GM18951 (cell line): ENCODE results near the gene ANKRD23.

Experiments
- POLR2A ChIP-seq: IDR thresholded peaks from 4 replicates; pipeline ENCODE4 v1.6.1; 2011; ENCODE audit warnings: mild to moderate bottlenecking; ENCODE audit not compliant: insufficient read length, insufficient read depth; ENCODE audit errors: extremely low read depth
- in situ Hi-C: fragments of 300-500 bp; cut with MboI; formaldehyde crosslinking; loops from one replicate; pipeline ENCODE4 v1.12.0; 2022; ENCODE audit warnings: low sequenced_read_pairs, mixed read lengths, inconsistent platforms; ENCODE audit not compliant: unreplicated experiment

Gene ANKRD23

DNA sequence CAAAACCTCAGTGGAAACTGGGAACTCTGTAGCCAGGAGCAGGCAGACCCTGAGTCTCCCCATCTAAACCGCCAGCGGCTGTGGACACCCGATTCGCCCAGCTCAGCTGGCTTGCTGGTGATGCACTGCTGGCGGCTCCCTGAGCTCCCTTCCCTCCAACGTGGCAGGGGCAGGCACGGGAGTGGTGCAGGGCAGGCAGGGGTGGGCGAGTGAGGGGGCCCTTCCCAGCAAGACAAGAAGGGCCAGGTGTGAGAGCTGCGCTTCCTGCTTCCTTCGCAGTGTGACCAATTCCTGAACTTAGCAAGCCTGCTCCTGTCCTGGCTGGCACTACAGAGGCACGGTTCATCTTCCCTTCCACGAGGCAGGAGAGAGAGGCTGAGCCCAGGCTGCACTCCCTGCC is 38.4 kb upstream of the ANKRD23 start:
- TF ChIP-seq POLR2A, result no peak
- in situ Hi-C loops, result no loop called here

DNA sequence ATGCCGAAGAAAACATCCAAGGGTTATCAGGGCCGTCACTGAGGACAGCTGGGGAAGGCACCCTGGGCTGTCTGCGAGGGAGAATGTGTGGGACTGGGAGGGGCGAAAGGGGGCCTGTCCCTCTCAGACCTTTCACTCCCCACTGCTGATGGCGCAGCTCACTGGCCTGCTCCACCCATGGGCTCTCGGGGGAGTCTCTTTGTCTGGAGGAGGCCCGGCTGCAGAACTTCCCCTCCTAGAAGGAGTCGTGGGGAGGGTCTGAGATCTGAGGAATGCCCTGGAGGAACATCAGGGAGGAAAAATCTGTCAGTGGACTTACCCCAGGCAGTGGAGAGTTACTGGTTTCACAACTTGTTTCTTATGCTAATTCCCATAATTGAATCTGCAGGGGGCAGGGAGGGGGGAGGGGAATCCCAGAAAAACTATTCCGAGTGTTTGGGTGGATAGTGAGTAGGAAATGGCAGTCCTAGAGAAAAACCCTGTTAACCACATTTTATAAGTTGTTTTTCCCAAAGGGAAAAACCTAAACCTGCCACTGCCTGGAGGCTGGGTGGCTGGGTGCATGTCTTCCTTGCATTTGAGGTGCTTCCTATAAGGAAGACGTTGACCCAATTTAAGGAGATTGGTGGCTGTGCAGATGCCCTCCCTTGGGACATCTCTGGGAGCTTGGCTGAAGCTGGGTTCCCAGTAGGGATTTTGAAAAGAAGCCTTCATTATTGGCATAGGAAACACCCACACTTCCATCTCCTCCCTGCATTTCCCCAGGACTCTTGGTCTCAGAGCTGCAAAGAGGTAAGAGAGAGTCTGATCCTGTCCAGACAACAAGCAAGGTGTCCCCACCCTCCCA is 37.8 kb upstream of the ANKRD23 start:
- in situ Hi-C loops, result no loop called here
- TF ChIP-seq POLR2A, result no peak

DNA sequence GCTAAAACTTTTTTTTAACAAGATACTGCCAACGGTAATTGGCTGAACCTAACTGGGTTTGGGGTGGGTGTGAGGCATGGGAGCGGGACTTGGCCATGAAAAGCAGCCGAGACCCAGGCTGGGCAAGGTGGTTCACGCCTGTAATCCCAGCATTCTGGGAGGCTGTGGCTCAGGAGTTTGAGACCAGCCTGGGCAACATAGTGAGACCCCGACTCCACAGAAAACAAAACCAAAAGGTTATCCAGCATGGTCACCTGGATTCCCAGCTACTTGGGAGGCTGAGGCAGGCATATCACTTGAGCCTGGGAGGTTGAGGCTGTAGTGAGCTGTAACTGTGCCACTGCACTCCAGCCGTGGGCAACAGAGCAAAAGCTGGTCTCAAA is 37.1 kb upstream of the ANKRD23 start:
- TF ChIP-seq POLR2A, result no peak
- in situ Hi-C loops, result no loop called here

DNA sequence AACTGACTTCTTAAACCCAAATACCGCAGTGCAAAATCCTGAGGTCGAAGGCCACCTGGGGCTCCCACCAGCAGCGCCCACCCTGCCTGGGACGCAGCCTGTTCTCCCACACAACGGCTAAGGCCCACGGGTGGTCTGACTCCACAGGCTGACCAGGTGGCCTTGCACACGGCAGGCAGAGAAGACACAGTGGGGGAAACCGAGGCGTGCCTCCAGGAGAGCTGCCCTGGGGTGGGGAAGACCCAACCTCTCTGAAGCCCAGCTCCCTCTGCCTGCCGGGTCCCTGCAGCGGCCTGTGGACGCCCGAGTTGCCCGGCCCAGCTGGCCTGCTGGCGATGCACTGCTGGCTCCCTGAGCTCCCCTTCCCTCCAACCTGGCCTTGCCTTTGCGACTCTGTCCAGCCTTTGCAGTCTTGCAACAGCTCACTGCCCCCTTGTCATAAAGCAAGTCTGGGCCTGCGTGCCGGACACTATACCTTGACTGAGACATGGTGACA is 35.8 kb upstream of the ANKRD23 start:
- in situ Hi-C loops, result loop anchor here (5.0 kb wide), 1 partner anchor 83 kb away; no protein-coding TSS in a partner anchor
- no peak for TF ChIP-seq POLR2A

DNA sequence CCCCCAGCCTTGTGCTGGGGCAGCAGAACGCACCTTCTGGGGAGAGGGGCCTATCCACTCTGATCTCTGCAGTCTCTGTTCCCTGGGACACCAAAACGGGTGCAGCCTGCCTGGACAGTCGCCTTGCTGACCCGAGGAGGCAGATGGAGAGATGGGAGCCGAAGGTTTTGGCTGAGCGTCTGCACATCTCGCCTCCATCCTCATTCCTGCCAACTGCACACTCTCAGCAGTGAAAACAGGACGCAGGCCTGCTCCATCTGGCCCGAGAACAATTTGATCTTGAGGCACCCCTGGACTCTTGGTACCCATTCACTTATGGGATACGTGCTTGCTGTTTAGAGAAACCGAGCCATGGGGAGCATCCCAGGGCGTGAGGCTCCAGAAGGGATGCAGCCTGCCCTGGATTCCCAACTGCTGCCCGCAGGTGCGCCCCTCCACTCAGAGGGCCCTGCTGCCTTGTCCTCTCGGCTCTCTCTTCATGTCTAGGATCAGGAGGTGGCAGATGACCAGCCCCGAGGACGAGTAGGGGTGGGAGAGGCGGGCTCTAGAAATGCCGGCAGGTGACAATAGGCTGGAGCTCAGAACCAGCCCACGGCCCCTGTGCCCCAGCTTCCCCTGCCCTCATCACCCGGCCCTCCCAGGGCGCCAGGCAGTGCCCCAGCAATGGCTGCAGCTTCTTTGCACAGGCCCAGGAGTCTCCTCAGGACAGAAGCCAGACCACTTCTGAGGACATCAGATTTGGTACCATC is 35.1 kb upstream of the ANKRD23 start:
- no peak for TF ChIP-seq POLR2A
- in situ Hi-C loops, result loop anchor here (5.0 kb wide), 1 partner anchor 83 kb away; no protein-coding TSS in a partner anchor

DNA sequence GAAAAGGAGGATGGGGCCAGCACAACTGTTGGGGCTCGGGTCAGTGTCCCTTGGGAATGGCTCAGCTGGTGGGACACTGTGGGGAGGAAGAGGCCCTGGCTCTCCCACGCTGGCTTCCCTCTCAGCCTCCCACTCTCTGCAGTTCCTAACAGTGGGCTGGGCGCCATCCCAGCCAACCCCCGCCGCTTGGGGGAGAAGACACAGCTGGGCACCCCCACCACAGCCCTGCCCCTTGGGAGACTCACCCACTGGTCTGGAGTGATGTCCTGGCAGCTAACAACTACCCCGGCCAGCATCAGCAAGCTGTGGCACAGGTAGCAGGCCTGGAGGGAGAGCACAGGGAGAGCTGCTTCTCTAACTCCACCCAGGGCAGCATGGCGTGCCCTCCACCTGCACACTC is 34.4 kb upstream of the ANKRD23 start:
- no peak for TF ChIP-seq POLR2A
- in situ Hi-C loops, result loop anchor here (5.0 kb wide), 1 partner anchor 84 kb away; no protein-coding TSS in a partner anchor

DNA sequence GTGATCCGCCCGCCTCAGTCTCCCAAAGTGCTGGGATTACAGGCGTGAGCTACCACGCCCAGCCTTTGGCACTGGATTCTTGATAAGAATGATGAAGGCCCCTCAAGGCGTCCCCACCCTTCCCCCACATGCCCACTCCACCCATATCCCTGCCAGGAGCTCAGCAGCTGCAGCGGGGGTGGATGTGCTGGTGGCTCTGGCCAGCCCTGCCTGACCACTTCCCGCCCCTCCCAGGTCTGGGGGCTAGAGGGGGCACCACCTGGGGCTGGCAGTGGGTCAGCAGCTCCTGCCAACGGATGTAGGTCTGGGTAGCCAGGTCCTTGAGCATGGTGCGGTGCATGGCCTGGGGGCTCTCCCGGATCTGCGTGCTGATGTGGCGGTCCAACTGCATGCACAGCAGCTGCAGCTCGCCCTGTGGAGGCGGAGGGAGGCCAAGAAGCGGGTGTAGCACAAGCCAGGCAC is 33.8 kb upstream of the ANKRD23 start:
- in situ Hi-C loops, result loop anchor here (5.0 kb wide), 1 partner anchor 85 kb away; no protein-coding TSS in a partner anchor
- TF ChIP-seq POLR2A, result no peak

DNA sequence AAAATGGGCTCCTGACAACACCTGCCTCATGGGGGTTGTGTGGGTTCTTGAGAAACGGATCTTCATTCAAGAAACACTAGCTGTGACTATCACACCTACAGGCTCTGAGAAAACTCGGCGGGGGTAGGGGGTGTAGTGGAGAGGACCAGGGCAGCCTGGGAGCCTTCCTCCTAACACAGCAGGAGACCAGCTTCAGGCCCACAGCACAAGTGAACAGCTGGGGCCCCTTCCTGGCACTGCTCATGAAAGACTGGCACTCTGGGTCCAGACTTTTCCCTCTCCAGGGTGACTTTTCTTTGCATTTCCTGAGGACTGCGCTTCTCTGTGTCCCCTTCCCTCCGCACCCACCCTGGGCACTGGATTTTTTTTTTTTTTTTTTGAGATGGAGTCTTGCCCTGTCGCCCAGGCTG is 33.2 kb upstream of the ANKRD23 start:
- in situ Hi-C loops, result loop anchor here (5.0 kb wide), 1 partner anchor 85 kb away; no protein-coding TSS in a partner anchor
- no peak for TF ChIP-seq POLR2A

DNA sequence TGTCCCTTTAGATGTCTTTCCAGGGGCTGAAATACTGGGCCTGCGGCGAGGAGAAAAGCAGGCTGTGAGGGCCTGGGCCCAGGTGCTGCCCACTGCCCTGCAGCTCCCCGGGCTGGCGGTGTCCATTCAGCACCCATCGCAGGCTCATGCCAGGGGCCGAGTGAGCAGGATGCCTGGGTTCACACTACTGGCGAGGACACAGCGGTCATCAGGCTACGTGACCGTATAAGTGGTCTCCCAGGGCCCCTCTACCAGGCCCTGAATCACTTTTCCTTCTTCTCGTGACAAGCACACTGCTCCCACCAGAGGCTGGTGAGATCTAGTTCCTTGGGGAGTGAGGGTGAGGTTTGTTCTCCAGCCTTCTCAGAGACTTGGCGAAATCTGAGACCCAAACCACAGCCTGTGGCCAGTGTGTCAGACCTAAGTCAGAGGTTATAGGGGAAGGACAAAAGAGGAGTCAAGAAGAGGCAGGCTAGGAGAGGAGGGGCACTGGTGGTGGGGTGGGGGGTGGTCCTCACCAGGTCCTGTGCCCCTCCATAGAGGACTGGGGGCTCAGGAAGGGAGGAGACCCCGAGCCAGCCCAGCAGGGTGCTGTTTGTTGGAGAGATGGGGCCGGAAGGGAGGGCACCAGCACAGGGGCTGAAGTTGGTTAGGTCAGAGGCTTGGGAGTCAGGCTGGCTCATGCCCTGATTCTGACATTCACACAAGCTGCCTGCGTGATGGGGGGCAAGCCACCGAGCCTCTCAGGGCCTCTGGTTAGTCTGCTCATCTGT is 32.6 kb upstream of the ANKRD23 start:
- TF ChIP-seq POLR2A, result no peak
- in situ Hi-C loops, result loop anchor here (5.0 kb wide), 1 partner anchor 86 kb away; no protein-coding TSS in a partner anchor

DNA sequence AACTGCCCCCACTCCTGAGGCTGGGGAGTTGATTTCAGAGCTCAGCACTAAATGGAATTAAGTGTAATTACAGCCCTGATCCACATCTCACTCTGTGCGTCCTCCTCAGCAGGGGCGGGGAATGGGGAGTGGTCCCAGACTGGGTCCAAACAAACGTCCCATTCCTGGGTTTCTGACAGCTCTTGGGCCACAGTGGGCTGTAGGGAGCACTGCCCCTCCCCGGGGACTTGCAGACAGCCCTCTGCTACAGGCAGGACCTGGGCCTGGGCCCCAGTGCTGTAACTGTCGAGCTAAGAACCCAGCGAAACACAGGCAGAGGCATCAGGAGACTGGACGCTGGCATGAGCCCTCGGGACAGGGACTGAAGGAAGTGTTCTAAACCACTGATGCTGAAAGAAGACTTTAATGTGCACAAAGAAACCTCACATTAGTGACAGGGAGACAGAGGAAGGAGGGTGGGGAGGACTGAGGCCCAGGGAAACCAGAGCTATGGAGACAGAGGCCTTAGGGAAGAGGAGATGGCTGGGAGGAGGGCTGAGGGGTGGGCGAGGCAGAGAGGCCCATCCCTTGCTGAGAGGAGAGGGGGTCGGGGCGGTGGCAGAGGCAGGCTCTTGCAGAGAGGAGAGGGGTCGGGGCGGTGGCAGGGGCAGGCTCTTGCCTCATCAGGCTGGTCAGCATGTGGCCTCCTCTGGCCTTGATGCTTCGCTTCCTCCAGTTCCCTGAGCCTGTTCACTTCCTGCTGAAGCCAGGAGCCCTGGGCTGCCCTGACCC is 31.9 kb upstream of the ANKRD23 start:
- in situ Hi-C loops, result loop anchor here (5.0 kb wide), 1 partner anchor 87 kb away; no protein-coding TSS in a partner anchor

DNA sequence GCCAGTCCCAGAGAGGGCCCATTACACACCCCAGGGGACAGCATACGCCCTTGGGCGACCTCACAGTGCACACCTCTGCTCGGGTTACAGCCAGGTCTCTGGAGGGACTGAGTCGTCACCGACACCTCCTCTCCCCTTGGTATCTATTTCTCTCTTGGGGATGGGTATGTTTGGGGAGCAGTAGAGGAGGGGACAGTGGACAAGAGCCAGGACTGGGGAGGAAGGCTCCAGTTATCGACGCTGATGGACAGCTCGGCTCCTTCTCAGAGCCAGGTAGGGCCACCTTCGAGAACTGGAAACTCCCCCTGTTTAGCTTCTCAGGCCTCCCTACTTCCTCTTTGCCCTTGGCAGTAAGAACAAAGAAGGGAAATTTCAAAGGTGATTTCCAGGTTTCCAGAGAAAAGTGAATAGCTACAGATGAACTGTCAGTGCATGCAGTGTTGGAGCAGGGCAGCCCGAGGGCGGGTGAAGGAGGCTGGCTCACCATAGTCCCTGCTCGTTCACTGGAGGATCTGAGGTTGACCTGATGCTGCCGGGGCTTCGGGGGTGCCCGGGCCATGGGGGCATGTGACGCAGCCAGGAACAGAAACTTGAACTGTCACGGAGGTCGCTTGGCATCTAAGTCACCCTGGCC is 30.5 kb upstream of the ANKRD23 start:
- in situ Hi-C loops, result no loop called here
- TF ChIP-seq POLR2A, result no peak

More for the DNA sequence above, 31.9 kb upstream of the ANKRD23 start:
- TF ChIP-seq POLR2A, result no peak
